Measurements from ENCODE around the gene HIP1.
"Not testable (repeated sequence)": the region's sequence is repeated elsewhere in the genome, so short reads cannot be mapped to it uniquely, and the experiment has no call there.

HIP1 gene

DNA sequence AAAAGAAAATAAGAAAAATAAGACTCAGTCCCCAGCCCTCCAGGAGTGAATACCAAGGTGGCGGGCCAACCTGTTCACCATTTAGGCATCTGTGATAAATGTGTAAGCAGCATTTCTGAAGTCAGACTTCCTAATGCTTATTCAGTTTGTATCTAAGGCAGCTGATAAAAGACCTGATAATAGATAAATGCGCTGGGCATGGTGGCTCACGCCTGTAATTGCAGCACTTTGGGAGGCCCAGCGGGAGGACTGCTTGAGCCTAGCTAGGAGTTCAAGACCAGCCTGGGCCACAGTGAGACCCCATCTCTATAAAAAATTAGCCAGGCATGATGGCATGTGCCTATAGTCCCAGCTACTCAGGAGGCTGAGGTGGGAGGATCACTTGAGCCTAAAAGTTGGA lies 143.0 kb downstream of the HIP1 start:
- Histone ChIP-seq H3K36me3 (ENCODE audit: control insufficient read depth, insufficient read depth, low read length) (peaks cover 4% of the 10 kb centered on the region), H3K9me3 (ENCODE audit: control insufficient read depth, insufficient read depth, low read length) (no peaks in the 10 kb centered on the region), H3K4me1 (ENCODE audit: control insufficient read depth, insufficient read depth, low read length) (no peaks in the 10 kb centered on the region), H3K27ac (ENCODE audit: low read length) (no peak overlapping the region), H3K27me3 (ENCODE audit: control insufficient read depth, insufficient read depth, low read length) (no peaks in the 10 kb centered on the region), H3K4me3 (ENCODE audit: low read length) (no peak overlapping the region)
- DNase-seq (ENCODE audit: low read depth, low spot score): no peak
- WGBS (ENCODE audit: insufficient coverage, insufficient read length): no CpG with 5 or more reads among the region's 4 CpGs

DNA sequence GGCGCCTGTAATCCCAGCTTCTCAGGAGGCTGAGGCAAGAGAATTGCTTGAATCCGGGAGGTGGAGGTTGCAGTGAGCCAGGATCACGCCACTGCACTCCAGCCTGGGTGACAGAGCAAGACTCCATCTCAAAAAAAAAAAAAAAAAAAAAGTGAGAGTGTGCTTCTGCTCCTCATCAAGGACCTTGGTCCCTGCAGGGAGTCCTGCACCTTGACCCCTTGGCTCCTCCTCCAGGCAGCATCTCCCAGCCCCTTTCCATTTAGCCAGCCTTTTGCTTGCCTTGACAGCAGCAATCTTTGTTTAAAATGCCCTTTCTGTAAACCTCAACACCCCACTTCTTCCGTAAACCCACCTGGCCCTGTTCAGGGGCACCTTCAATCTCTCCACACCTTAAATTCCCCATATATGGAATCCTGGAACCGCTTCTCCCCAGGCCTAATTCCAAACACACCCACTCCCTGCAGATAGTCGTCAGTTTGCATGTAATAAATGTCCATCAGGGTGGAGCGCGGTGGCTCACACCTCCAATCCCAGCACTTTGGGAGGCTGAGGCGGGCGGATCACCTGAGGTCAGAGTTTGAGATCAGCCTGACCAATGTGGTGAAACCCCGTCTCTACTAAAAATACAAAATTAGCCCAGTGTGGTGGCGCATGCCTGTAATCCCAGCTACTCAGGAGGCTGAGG lies 145.1 kb downstream of the HIP1 start:
- H3K36me3 ChIP-seq (ENCODE audit: control insufficient read depth, insufficient read depth, low read length); H3K27me3 ChIP-seq (ENCODE audit: control insufficient read depth, insufficient read depth, low read length); H3K27ac ChIP-seq (ENCODE audit: low read length); H3K9me3 ChIP-seq (ENCODE audit: control insufficient read depth, insufficient read depth, low read length); DNase-seq (ENCODE audit: low read depth, low spot score); H3K4me1 ChIP-seq (ENCODE audit: control insufficient read depth, insufficient read depth, low read length); H3K4me3 ChIP-seq (ENCODE audit: low read length): not testable (repeated sequence)
- WGBS (ENCODE audit: insufficient coverage, insufficient read length): no CpG with 5 or more reads among the region's 12 CpGs

DNA sequence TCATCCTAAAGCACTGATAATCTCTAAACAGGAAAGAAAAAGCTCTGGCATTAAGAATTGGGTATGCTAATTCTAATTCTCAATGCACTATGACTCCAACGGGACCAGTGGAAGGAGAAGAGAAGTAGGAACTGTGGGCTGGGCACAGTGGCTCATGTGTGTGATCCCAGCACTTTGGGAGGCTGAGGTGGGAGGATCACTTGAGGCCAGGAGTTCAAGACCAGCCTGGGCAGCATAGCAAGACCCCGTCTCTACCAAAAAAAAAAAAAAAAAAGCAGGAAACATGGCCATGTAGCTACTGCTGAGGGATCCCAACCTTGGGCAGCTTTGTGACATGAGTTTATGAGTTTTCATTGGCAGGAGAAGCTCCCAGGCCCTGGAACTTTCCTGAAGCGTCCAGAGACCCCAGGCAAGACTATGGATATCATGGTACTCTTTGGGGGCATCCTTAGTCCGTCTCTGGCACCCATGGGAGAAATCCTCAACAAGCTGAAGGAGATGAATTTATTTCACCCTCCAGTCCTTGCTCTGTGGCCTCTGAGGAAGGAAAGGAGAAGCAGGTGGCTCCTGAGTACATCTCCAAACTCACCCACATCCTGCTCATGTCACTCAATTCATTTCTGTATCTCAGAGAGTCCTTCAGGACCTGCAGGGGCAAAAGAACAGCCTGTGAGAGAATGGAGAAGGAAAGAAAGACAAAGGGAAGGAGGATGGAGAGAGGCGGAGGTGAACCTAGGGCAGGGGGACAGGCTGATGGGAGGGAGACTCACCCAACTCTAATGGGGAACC lies 147.1 kb downstream of the HIP1 start:
- no peak for DNase-seq (ENCODE audit: low read depth, low spot score)
- Histone ChIP-seq H3K27me3 (ENCODE audit: control insufficient read depth, insufficient read depth, low read length) (no peaks in the 10 kb centered on the region), H3K9me3 (ENCODE audit: control insufficient read depth, insufficient read depth, low read length) (no peaks in the 10 kb centered on the region), H3K36me3 (ENCODE audit: control insufficient read depth, insufficient read depth, low read length) (peaks cover 9% of the 10 kb centered on the region), H3K27ac (ENCODE audit: low read length) (no peak overlapping the region), H3K4me3 (ENCODE audit: low read length) (no peak overlapping the region), H3K4me1 (ENCODE audit: control insufficient read depth, insufficient read depth, low read length) (no peaks in the 10 kb centered on the region)
- WGBS (ENCODE audit: insufficient coverage, insufficient read length): no CpG with 5 or more reads among the region's 5 CpGs

DNA sequence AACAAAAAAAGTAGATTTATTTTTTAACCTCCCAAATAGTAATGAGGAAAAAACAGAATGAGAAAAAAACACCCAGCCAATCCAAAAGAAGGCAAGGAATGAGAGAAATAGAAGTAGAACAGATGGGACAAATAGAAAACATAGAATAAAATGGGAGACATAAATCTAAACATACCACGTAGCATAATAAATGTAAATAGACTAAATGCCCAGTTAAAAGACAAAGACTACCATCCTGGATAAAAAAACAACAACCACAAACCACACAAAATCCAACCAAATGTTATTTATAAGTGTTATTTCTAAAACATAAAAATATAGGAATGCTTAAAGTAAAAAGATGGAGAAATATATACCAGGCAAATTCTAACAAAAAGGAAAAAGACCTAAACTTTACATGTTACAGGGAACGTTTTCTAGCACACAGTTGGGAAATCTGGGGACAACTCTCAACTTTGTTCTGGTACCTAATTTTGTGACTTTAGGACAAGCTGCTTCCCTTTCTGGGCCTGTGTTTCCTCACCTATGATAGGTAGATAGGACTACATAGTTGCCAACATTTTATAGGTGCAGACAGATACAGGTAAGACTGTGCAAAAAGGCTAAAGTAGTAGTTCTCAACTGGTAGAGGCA lies 148.3 kb downstream of the HIP1 start:
- WGBS (ENCODE audit: insufficient coverage, insufficient read length): no CpG with 5 or more reads among the region's 2 CpGs
- no peak overlapping the region for H3K27ac ChIP-seq (ENCODE audit: low read length)
- no peaks in the 10 kb centered on the region for H3K4me1 ChIP-seq (ENCODE audit: control insufficient read depth, insufficient read depth, low read length)
- no peak for DNase-seq (ENCODE audit: low read depth, low spot score)
- peaks cover 15% of the 10 kb centered on the region for H3K36me3 ChIP-seq (ENCODE audit: control insufficient read depth, insufficient read depth, low read length)
- no peaks in the 10 kb centered on the region for H3K27me3 ChIP-seq (ENCODE audit: control insufficient read depth, insufficient read depth, low read length)
- H3K4me3 ChIP-seq (ENCODE audit: low read length): no peak overlapping the region
- no peaks in the 10 kb centered on the region for H3K9me3 ChIP-seq (ENCODE audit: control insufficient read depth, insufficient read depth, low read length)

DNA sequence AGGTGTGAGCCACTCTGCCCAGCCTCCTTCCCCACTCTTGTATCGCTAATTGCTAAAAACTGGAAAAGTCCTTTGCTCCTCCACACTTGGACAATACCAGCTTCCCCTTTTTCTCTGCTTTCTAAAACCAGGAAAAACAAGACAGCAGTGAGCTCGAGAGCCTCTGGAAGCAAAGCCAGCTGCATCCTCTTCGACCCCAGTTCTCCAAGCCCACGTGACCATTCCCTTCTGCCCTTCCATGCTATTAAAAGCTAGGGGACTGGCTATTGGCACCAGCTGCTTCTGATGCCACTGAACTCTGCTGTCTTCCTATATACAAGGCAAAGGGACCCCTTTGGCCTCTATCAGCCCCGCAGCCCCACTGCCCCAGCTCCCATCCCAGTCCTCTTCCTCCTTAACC lies 154.4 kb downstream of the HIP1 start:
- H3K36me3 ChIP-seq (ENCODE audit: control insufficient read depth, insufficient read depth, low read length): peaks cover 29% of the 10 kb centered on the region
- no peaks in the 10 kb centered on the region for H3K27me3 ChIP-seq (ENCODE audit: control insufficient read depth, insufficient read depth, low read length)
- H3K4me1 ChIP-seq (ENCODE audit: control insufficient read depth, insufficient read depth, low read length): no peaks in the 10 kb centered on the region
- H3K9me3 ChIP-seq (ENCODE audit: control insufficient read depth, insufficient read depth, low read length): no peaks in the 10 kb centered on the region
- no CpG with 5 or more reads among the region's 5 CpGs for WGBS (ENCODE audit: insufficient coverage, insufficient read length)
- H3K27ac ChIP-seq (ENCODE audit: low read length): no peak overlapping the region
- no peak for DNase-seq (ENCODE audit: low read depth, low spot score)
- no peak overlapping the region for H3K4me3 ChIP-seq (ENCODE audit: low read length)

DNA sequence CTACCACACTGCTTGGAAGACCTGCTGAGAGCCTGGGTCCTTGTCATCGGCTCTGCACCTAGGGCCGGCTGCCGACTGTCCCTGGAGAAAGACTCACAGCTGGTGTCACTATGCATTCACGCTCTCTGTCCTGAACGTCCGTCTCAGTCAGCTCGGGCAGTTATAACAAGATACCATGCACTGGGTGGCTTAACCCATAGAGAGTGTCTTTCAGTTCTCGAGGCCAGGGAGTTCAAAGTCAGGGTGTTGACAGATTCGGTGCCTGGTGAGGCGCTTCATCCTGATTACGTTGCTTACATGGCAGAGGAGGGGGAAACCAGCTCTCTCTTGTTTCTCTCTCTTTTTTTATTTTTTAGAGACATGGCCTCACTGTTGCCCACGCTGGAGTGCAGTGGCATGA lies 155.5 kb downstream of the HIP1 start:
- peaks cover 27% of the 10 kb centered on the region for H3K36me3 ChIP-seq (ENCODE audit: control insufficient read depth, insufficient read depth, low read length)

DNA sequence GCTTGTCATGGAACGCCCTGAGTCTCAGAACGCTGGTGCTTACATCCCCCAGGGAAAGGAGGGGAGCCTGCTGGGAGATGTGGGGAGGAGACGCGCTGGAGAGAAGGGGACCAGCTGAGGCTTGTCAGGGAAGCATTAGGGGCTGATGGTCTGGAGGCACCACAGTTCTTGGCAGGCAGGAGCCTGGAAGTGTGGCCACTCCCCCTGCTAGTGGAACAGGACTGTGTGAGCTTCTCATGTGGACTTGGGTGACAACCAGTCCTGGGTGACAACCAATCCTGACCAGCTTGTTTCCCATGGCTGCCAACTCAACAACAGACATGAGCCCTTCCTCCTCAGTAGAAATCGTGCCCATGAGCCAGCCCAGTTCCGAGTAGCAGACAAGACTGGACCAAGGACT lies 158.8 kb downstream of the HIP1 start:
- Histone ChIP-seq H3K4me1 (ENCODE audit: control insufficient read depth, insufficient read depth, low read length) (no peaks in the 10 kb centered on the region), H3K27ac (ENCODE audit: low read length) (no peak overlapping the region), H3K36me3 (ENCODE audit: control insufficient read depth, insufficient read depth, low read length) (peaks cover 16% of the 10 kb centered on the region), H3K4me3 (ENCODE audit: low read length) (no peak overlapping the region), H3K9me3 (ENCODE audit: control insufficient read depth, insufficient read depth, low read length) (no peaks in the 10 kb centered on the region), H3K27me3 (ENCODE audit: control insufficient read depth, insufficient read depth, low read length) (no peaks in the 10 kb centered on the region)
- no CpG with 5 or more reads among the region's 6 CpGs for WGBS (ENCODE audit: insufficient coverage, insufficient read length)
- DNase-seq (ENCODE audit: low read depth, low spot score): no peak

More for the DNA sequence above, 155.5 kb downstream of the HIP1 start:
- Histone ChIP-seq H3K27me3 (ENCODE audit: control insufficient read depth, insufficient read depth, low read length) (no peaks in the 10 kb centered on the region), H3K9me3 (ENCODE audit: control insufficient read depth, insufficient read depth, low read length) (no peaks in the 10 kb centered on the region), H3K4me3 (ENCODE audit: low read length) (no peak overlapping the region), H3K27ac (ENCODE audit: low read length) (no peak overlapping the region), H3K4me1 (ENCODE audit: control insufficient read depth, insufficient read depth, low read length) (no peaks in the 10 kb centered on the region)
- no CpG with 5 or more reads among the region's 12 CpGs for WGBS (ENCODE audit: insufficient coverage, insufficient read length)
- no peak for DNase-seq (ENCODE audit: low read depth, low spot score)

DNA sequence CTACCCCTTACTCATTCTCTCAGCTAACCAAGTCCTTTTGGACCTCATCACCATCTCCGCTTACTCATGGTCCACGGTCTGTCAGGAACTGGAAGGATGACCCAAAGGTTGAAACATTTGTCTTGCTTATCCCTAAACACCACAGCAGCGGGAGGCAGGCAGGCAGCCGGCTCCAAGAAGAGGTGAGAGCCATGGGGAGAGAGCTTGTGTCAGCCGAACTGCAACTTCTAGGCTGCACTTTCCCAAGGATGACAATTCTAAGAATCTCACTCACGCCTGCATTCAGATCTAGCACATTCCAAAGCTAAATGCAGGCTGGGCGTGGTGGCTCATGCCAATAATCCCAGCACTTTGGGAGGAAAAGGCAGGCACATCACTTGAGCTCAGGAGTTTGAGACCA lies 160.7 kb downstream of the HIP1 start:
- Histone ChIP-seq H3K27ac (ENCODE audit: low read length) (no peak overlapping the region), H3K4me1 (ENCODE audit: control insufficient read depth, insufficient read depth, low read length) (no peaks in the 10 kb centered on the region), H3K9me3 (ENCODE audit: control insufficient read depth, insufficient read depth, low read length) (no peaks in the 10 kb centered on the region), H3K27me3 (ENCODE audit: control insufficient read depth, insufficient read depth, low read length) (no peaks in the 10 kb centered on the region), H3K4me3 (ENCODE audit: low read length) (no peak overlapping the region), H3K36me3 (ENCODE audit: control insufficient read depth, insufficient read depth, low read length) (peaks cover 21% of the 10 kb centered on the region)
- DNase-seq (ENCODE audit: low read depth, low spot score): no peak
- no CpG with 5 or more reads among the region's 7 CpGs for WGBS (ENCODE audit: insufficient coverage, insufficient read length)

DNA sequence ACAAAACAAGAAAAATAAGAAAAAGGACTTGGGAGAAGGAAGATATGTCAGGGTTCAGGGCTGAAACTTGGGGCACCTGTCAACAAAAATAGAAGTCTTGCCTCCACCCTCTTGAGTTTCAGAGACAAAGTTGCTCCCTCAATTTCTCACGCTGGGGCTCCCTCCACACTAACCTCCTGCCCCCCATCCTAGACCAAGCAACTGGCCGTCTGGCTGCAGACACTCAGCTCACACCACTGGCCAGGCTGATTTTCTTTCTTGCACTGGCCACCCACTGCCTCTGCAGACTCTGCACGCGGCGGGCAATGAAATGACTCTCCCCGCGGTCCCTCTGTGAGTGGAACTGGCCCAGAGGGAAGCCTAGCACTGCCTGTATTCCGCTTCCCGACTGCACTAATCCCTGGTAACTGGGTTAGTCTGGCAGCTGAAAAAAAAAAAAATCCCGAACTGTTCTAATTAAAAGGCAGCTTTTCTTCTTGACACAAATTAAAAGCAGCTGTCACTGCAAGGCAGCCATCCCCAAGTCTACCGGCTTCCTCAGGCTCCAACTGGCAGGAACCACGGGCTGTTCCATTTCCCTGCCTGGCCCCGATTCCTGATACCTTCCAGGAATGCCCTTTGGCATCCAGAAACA lies 163.1 kb downstream of the HIP1 start:
- Histone ChIP-seq H3K27ac (ENCODE audit: low read length) (no peak overlapping the region), H3K36me3 (ENCODE audit: control insufficient read depth, insufficient read depth, low read length) (peaks cover 29% of the 10 kb centered on the region), H3K27me3 (ENCODE audit: control insufficient read depth, insufficient read depth, low read length) (no peaks in the 10 kb centered on the region), H3K9me3 (ENCODE audit: control insufficient read depth, insufficient read depth, low read length) (no peaks in the 10 kb centered on the region), H3K4me1 (ENCODE audit: control insufficient read depth, insufficient read depth, low read length) (no peaks in the 10 kb centered on the region), H3K4me3 (ENCODE audit: low read length) (no peak overlapping the region; the same call in 1 of the 2 replicates)
- no peak for DNase-seq (ENCODE audit: low read depth, low spot score)
- no CpG with 5 or more reads among the region's 13 CpGs for WGBS (ENCODE audit: insufficient coverage, insufficient read length)

DNA sequence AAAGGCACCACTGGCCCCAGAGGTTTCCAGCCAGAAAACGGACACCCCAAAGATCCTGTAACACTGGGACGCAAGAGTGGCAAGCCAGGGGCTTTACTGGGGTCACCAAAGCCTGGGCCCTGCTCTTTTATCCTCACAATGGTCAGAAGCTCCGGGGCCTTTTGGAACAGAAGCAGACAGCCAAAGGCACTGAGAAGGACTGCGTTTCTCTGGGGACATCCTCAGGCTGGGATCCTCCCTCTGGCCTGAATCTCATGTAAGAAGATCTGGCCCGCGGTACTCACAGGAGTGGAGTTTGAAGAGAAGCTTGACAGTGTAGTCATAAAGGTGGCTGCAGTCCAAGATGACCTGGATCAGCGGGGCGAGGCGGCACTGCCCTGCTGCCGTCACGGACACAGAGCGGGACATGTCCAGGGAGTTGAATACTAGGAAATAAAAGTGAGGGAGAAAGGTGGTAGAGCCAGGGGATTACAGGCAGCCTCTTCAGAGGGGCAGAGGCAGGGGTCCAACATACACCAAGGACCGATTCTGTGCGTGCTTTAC lies 165.2 kb downstream of the HIP1 start:
- H3K4me1 ChIP-seq (ENCODE audit: control insufficient read depth, insufficient read depth, low read length): no peaks in the 10 kb centered on the region
- no peaks in the 10 kb centered on the region for H3K9me3 ChIP-seq (ENCODE audit: control insufficient read depth, insufficient read depth, low read length)
- no peaks in the 10 kb centered on the region for H3K27me3 ChIP-seq (ENCODE audit: control insufficient read depth, insufficient read depth, low read length)
- no peak overlapping the region for H3K27ac ChIP-seq (ENCODE audit: low read length)
- no CpG with 5 or more reads among the region's 14 CpGs for WGBS (ENCODE audit: insufficient coverage, insufficient read length)
- H3K4me3 ChIP-seq (ENCODE audit: low read length): no peak overlapping the region
- DNase-seq (ENCODE audit: low read depth, low spot score): no peak
- H3K36me3 ChIP-seq (ENCODE audit: control insufficient read depth, insufficient read depth, low read length): peaks cover 21% of the 10 kb centered on the region; the same call in 1 of the 2 replicates
